ENCODE results near the gene NDUFV3. TPM values are rescaled to one million over a fixed set of nuclear protein-coding genes. Genes with fewer than 3 reads are reported as not detected.

NDUFV3 gene
- total RNA-seq, 6 experiments from 2014 or later = 18.9 to 39.1 (median 23.6) TPM

- peak within 1 kb of the TSS; percentile 46 to 70 (median 62) for H3K27ac ChIP-seq
- H3K4me3 ChIP-seq = peak within 1 kb of the TSS; percentile 97 to 100 (median 100)
- peaks cover 0 to 4% (median under 1%) of the 10 kb centered on the region in 4 donors for H3K36me3 ChIP-seq
- H3K9me3 ChIP-seq = no peaks in the 10 kb centered on the region
- intact Hi-C loops (cut with DNase I) = no loop called here
- ATAC-seq (peak; percentile 96 to 97 (median 96)), DNase-seq (peak; percentile 95 to 98 (median 98))
- H3K4me1 ChIP-seq = peaks cover 0 to 12% (median 4%) of the 10 kb centered on the region in 4 donors
- H3K27me3 ChIP-seq = no peaks in the 10 kb centered on the region
- 0% methylated on average over 7 of the region's 80 CpGs for WGBS (ENCODE audit: insufficient coverage, low coverage, low lambda C conversion rate, missing lambda C conversion rate)
- peak; percentile 80 for TF ChIP-seq POLR2A (IDR thresholded peaks at IDR 0.05)
- TF ChIP-seq CTCF (IDR thresholded peaks at IDR 0.05) = no peak
Observed at GRCh38 chr21:42878993-42879787, 13.9 kb upstream of the NDUFV3 start, which contains the start of gene WDR4. Gene WDR4 (minus strand): TSS chr21:42879539. CDS start chr21:42879495, 44 bp downstream.

GRCh38 chr21:42880352-42880751 lies 12.8 kb upstream of the NDUFV3 start:
- Histone ChIP-seq H3K4me1 (peaks cover 0 to 12% (median 4%) of the 10 kb centered on the region in 4 donors), H3K4me3 (peak overlapping the region; percentile 97 to 100 (median 100)), H3K9me3 (no peaks in the 10 kb centered on the region), H3K36me3 (peaks cover 0 to 1% (median 0%) of the 10 kb centered on the region in 4 donors), H3K27ac (no peak overlapping the region), H3K27me3 (no peaks in the 10 kb centered on the region)
- ATAC-seq = no peak
- TF ChIP-seq CTCF (IDR thresholded peaks at IDR 0.05) (no peak), POLR2A (IDR thresholded peaks at IDR 0.05) (no peak)
- 86% methylated on average over 6 of the region's 6 CpGs for WGBS (ENCODE audit: insufficient coverage, low coverage, low lambda C conversion rate, missing lambda C conversion rate)
- DNase-seq = no peak
- intact Hi-C loops (cut with DNase I) = no loop called here

GRCh38 chr21:42883921-42884320 lies 9.2 kb upstream of the NDUFV3 start:
- 89% methylated on average over 1 of the region's 1 CpG for WGBS (ENCODE audit: insufficient coverage, low coverage, low lambda C conversion rate, missing lambda C conversion rate)
- no peaks in the 10 kb centered on the region for H3K27me3 ChIP-seq
- no peaks in the 10 kb centered on the region for H3K36me3 ChIP-seq
- ATAC-seq (no peak), DNase-seq (no peak)
- no peak overlapping the region for H3K27ac ChIP-seq
- intact Hi-C loops (cut with DNase I) = no loop called here
- no peaks in the 10 kb centered on the region for H3K9me3 ChIP-seq
- no peak overlapping the region for H3K4me3 ChIP-seq
- TF ChIP-seq CTCF (IDR thresholded peaks at IDR 0.05) (no peak), POLR2A (IDR thresholded peaks at IDR 0.05) (no peak)
- H3K4me1 ChIP-seq = no peaks in the 10 kb centered on the region

GRCh38 chr21:42887326-42887725 lies 5.8 kb upstream of the NDUFV3 start:
- intact Hi-C loops (cut with DNase I) = no loop called here
- no peak for DNase-seq
- peaks cover 0 to 2% (median 0%) of the 10 kb centered on the region in 4 donors for H3K4me1 ChIP-seq
- no peaks in the 10 kb centered on the region for H3K36me3 ChIP-seq
- no peak overlapping the region for H3K4me3 ChIP-seq
- no peaks in the 10 kb centered on the region for H3K9me3 ChIP-seq
- no peak overlapping the region for H3K27ac ChIP-seq
- no peaks in the 10 kb centered on the region for H3K27me3 ChIP-seq
- TF ChIP-seq CTCF (IDR thresholded peaks at IDR 0.05) (no peak), POLR2A (IDR thresholded peaks at IDR 0.05) (no peak)
- ATAC-seq = no peak
- WGBS (ENCODE audit: insufficient coverage, low coverage, low lambda C conversion rate, missing lambda C conversion rate) = 93% methylated on average over 5 of the region's 5 CpGs
